Measurements from ENCODE around the gene CLEC4G.

Gene CLEC4G

GRCh38 chr19:7731615-7732014 is 295 bp downstream of the CLEC4G start:
- in situ Hi-C loops (cut with HindIII; ENCODE audit: low pct_ligation_motif_present, low pct_unique_long_range_greater_than_20kb, low sequenced_read_pairs), result no loop called here
- DNase-seq, result no peak

- in situ Hi-C loops (cut with HindIII; ENCODE audit: low pct_ligation_motif_present, low pct_unique_long_range_greater_than_20kb, low sequenced_read_pairs), result no loop called here
Observed at GRCh38 chr19:7731218-7731595, 703 bp downstream of the CLEC4G start.

GRCh38 chr19:7730286-7731217 is 1.4 kb downstream of the CLEC4G start:
- DNase-seq, result no peak
- in situ Hi-C loops (cut with HindIII; ENCODE audit: low pct_ligation_motif_present, low pct_unique_long_range_greater_than_20kb, low sequenced_read_pairs), result no loop called here

More at GRCh38 chr19:7731218-7731595, 703 bp downstream of the CLEC4G start:
- no peak for DNase-seq

- DNase-seq, result no peak
- in situ Hi-C loops (cut with HindIII; ENCODE audit: low pct_ligation_motif_present, low pct_unique_long_range_greater_than_20kb, low sequenced_read_pairs), result no loop called here
Observed at GRCh38 chr19:7729831-7730285, 2.1 kb downstream of the CLEC4G start.

- in situ Hi-C loops (cut with HindIII; ENCODE audit: low pct_ligation_motif_present, low pct_unique_long_range_greater_than_20kb, low sequenced_read_pairs), result no loop called here
- no peak for DNase-seq
Observed at GRCh38 chr19:7729211-7729610, 2.7 kb downstream of the CLEC4G start.

- no peak for DNase-seq
- in situ Hi-C loops (cut with HindIII; ENCODE audit: low pct_ligation_motif_present, low pct_unique_long_range_greater_than_20kb, low sequenced_read_pairs), result no loop called here
Observed at GRCh38 chr19:7725791-7726190, 6.1 kb downstream of the CLEC4G start.

GRCh38 chr19:7722231-7722651 is 9.7 kb downstream of the CLEC4G start:
- in situ Hi-C loops (cut with HindIII; ENCODE audit: low pct_ligation_motif_present, low pct_unique_long_range_greater_than_20kb, low sequenced_read_pairs), result no loop called here
- no peak for DNase-seq

- in situ Hi-C loops (cut with HindIII; ENCODE audit: low pct_ligation_motif_present, low pct_unique_long_range_greater_than_20kb, low sequenced_read_pairs), result no loop called here
- no peak for DNase-seq
Observed at GRCh38 chr19:7720351-7720750, 11.6 kb downstream of the CLEC4G start.

GRCh38 chr19:7718668-7719067 is 13.2 kb downstream of the CLEC4G start:
- DNase-seq, result no peak
- in situ Hi-C loops (cut with HindIII; ENCODE audit: low pct_ligation_motif_present, low pct_unique_long_range_greater_than_20kb, low sequenced_read_pairs), result no loop called here

GRCh38 chr19:7716762-7717161 is 15.1 kb downstream of the CLEC4G start:
- no peak for DNase-seq
- in situ Hi-C loops (cut with HindIII; ENCODE audit: low pct_ligation_motif_present, low pct_unique_long_range_greater_than_20kb, low sequenced_read_pairs), result no loop called here

GRCh38 chr19:7715671-7716070 is 16.2 kb downstream of the CLEC4G start:
- no peak for DNase-seq
- in situ Hi-C loops (cut with HindIII; ENCODE audit: low pct_ligation_motif_present, low pct_unique_long_range_greater_than_20kb, low sequenced_read_pairs), result no loop called here

GRCh38 chr19:7710616-7711015 is 21.3 kb downstream of the CLEC4G start:
- in situ Hi-C loops (cut with HindIII; ENCODE audit: low pct_ligation_motif_present, low pct_unique_long_range_greater_than_20kb, low sequenced_read_pairs), result no loop called here
- no peak for DNase-seq

- no peak for DNase-seq
- in situ Hi-C loops (cut with HindIII; ENCODE audit: low pct_ligation_motif_present, low pct_unique_long_range_greater_than_20kb, low sequenced_read_pairs), result no loop called here
Observed at GRCh38 chr19:7709932-7710460, 21.9 kb downstream of the CLEC4G start.

- no peak for DNase-seq
- in situ Hi-C loops (cut with HindIII; ENCODE audit: low pct_ligation_motif_present, low pct_unique_long_range_greater_than_20kb, low sequenced_read_pairs), result no loop called here
Observed at GRCh38 chr19:7706955-7707456, 24.9 kb downstream of the CLEC4G start.

GRCh38 chr19:7706188-7706954 is 25.5 kb downstream of the CLEC4G start:
- in situ Hi-C loops (cut with HindIII; ENCODE audit: low pct_ligation_motif_present, low pct_unique_long_range_greater_than_20kb, low sequenced_read_pairs), result no loop called here
- no peak for DNase-seq

GRCh38 chr19:7705387-7706187 is 26.3 kb downstream of the CLEC4G start:
- in situ Hi-C loops (cut with HindIII; ENCODE audit: low pct_ligation_motif_present, low pct_unique_long_range_greater_than_20kb, low sequenced_read_pairs), result no loop called here
- DNase-seq, result no peak

GRCh38 chr19:7704280-7705060 is 27.4 kb downstream of the CLEC4G start:
- DNase-seq, result no peak
- in situ Hi-C loops (cut with HindIII; ENCODE audit: low pct_ligation_motif_present, low pct_unique_long_range_greater_than_20kb, low sequenced_read_pairs), result no loop called here

GRCh38 chr19:7703332-7703731 is 28.6 kb downstream of the CLEC4G start:
- in situ Hi-C loops (cut with HindIII; ENCODE audit: low pct_ligation_motif_present, low pct_unique_long_range_greater_than_20kb, low sequenced_read_pairs), result no loop called here
- DNase-seq, result no peak
